GM18873 (cell line): Measurements from ENCODE around the gene TMEM209.

Experiments
- ATAC-seq: cut with Tn5 transposase; IDR thresholded peaks from one replicate; pipeline ENCODE4 v1.9.1; 2021; ENCODE audit warnings: mild to moderate bottlenecking, moderate library complexity, moderate number of reproducible peaks; ENCODE audit not compliant: unreplicated experiment, low FRiP score

The TMEM209 gene

GRCh38 chr7:130145424-130146100 is 59.6 kb downstream of the TMEM209 start:
- ATAC-seq, result no peak

- ATAC-seq, result no peak
Measured at GRCh38 chr7:130144312-130145171, 60.7 kb downstream of the TMEM209 start.

- ATAC-seq, result no peak
Measured at GRCh38 chr7:130143986-130144311, 61.3 kb downstream of the TMEM209 start.

- no peak for ATAC-seq
Measured at GRCh38 chr7:130143334-130143732, 61.9 kb downstream of the TMEM209 start.

GRCh38 chr7:130142654-130143333 is 62.4 kb downstream of the TMEM209 start:
- ATAC-seq, result no peak

- ATAC-seq, result no peak
Measured at GRCh38 chr7:130141884-130142653, 63.1 kb downstream of the TMEM209 start.

GRCh38 chr7:130141161-130141883 is 63.9 kb downstream of the TMEM209 start:
- ATAC-seq, result no peak

- ATAC-seq, result no peak
Measured at GRCh38 chr7:130140551-130141160, 64.5 kb downstream of the TMEM209 start.

GRCh38 chr7:130139193-130139960 is 65.8 kb downstream of the TMEM209 start:
- no peak for ATAC-seq

GRCh38 chr7:130137207-130137606 is 68.0 kb downstream of the TMEM209 start:
- no peak for ATAC-seq

- ATAC-seq, result no peak
Measured at GRCh38 chr7:130136579-130137167, 68.5 kb downstream of the TMEM209 start.

- ATAC-seq, result no peak
Measured at GRCh38 chr7:130135208-130136205, 69.7 kb downstream of the TMEM209 start.

GRCh38 chr7:130134726-130135125 is 70.5 kb downstream of the TMEM209 start:
- ATAC-seq, result no peak

GRCh38 chr7:130134106-130134636 is 71.0 kb downstream of the TMEM209 start:
- no peak for ATAC-seq

GRCh38 chr7:130133029-130133782 is 72.0 kb downstream of the TMEM209 start:
- no peak for ATAC-seq
